ENCODE measurements around the gene TNFRSF9. TPM values are rescaled to one million over a fixed set of nuclear protein-coding genes. Genes with fewer than 3 reads are reported as not detected.

The TNFRSF9 gene
- total and polyA plus RNA-seq, 9 of the 15 experiments (the other 6 are each of a cell fraction or from before 2014, with no cell fraction given): 0.04 to 0.29 (median 0.08) TPM; not detected in 1

GRCh38 chr1:7953850-7954609, 13.4 kb upstream of the TNFRSF9 start (continued):
- TF ChIP-seq NFE2 (IDR thresholded peaks at IDR 0.05; ENCODE audit: low read depth) (no peak), TGIF2 (CRISPR knock-in tag; IDR thresholded peaks at IDR 0.05) (no peak), MEF2A (IDR thresholded peaks at IDR 0.05; ENCODE audit: control insufficient read depth, low read depth, low read length) (no peak), RBM17 (IDR thresholded peaks at IDR 0.05; ENCODE audit: borderline replicate concordance, low read depth, low read length) (no peak), AFF4 (CRISPR knock-in tag; IDR thresholded peaks at IDR 0.05) (peak; percentile 20; the same call in 1 of the 2 replicates), ZNF277 (CRISPR knock-in tag; IDR thresholded peaks at IDR 0.05; ENCODE audit: borderline replicate concordance) (no peak), ZNF740 (CRISPR knock-in tag; IDR thresholded peaks at IDR 0.05) (peak; percentile 98), ZNF740 (tag; IDR thresholded peaks at IDR 0.05) (peak in 1 of 2 experiments; percentile 91; a peak in 2 of 4 replicates), ZSCAN29 (IDR thresholded peaks at IDR 0.05) (no peak), CBX5 (IDR thresholded peaks at IDR 0.05; ENCODE audit: borderline replicate concordance, low read depth) (0 out of 2 replicates have a peak, but pooled peaks have one; percentile 16), CC2D1A (IDR thresholded peaks at IDR 0.05) (peak; percentile 27; the same call in 1 of the 2 replicates), THAP7 (CRISPR knock-in tag; IDR thresholded peaks at IDR 0.05) (no peak), BCLAF1 (IDR thresholded peaks at IDR 0.05; ENCODE audit: borderline replicate concordance in 1 of 2, control insufficient read depth in 1 of 2, low read depth in 2 of 2, low read length in 1 of 2) (no peak), ZEB2 (IDR thresholded peaks at IDR 0.05) (0 out of 2 replicates have a peak, but pooled peaks have one; percentile 38), MAFK (IDR thresholded peaks at IDR 0.05; ENCODE audit: low read length) (no peak)

Data from K562 (cell line).